GM12873 (cell line): ENCODE measurements around the gene FCER1G.

Source experiments
- TF ChIP-seq, protein P1 (sequence below): IDR thresholded peaks from 2 replicates; pipeline ENCODE4 v1.5.1; 2012; ENCODE audit warnings: low read depth, mild to moderate bottlenecking, moderate library complexity, low read length, control low read depth; ENCODE audit not compliant: insufficient read depth; ENCODE audit errors: missing control alignments

The FCER1G gene

DNA sequence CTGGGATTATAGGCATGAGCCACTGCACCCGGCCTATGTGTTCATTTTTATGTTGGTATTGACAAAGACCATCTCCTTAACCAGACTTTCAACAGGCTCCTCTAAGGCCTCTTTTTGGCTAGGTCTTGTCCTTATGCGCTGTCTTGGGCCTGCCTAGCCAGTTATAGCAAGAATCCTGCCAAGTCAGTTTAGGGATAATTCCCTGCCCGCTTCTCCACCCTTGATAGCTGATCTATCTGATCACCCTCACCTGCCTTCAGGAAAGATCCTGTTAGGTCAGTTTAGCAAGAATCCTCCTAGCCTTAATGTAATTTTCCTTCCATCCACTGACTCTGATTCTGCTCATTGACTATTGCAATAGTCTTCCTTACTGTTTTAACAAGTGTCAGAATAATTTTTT, 35.4 kb upstream of the FCER1G start:
- TF ChIP-seq, protein P1, sequence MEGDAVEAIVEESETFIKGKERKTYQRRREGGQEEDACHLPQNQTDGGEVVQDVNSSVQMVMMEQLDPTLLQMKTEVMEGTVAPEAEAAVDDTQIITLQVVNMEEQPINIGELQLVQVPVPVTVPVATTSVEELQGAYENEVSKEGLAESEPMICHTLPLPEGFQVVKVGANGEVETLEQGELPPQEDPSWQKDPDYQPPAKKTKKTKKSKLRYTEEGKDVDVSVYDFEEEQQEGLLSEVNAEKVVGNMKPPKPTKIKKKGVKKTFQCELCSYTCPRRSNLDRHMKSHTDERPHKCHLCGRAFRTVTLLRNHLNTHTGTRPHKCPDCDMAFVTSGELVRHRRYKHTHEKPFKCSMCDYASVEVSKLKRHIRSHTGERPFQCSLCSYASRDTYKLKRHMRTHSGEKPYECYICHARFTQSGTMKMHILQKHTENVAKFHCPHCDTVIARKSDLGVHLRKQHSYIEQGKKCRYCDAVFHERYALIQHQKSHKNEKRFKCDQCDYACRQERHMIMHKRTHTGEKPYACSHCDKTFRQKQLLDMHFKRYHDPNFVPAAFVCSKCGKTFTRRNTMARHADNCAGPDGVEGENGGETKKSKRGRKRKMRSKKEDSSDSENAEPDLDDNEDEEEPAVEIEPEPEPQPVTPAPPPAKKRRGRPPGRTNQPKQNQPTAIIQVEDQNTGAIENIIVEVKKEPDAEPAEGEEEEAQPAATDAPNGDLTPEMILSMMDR, result no peak

DNA sequence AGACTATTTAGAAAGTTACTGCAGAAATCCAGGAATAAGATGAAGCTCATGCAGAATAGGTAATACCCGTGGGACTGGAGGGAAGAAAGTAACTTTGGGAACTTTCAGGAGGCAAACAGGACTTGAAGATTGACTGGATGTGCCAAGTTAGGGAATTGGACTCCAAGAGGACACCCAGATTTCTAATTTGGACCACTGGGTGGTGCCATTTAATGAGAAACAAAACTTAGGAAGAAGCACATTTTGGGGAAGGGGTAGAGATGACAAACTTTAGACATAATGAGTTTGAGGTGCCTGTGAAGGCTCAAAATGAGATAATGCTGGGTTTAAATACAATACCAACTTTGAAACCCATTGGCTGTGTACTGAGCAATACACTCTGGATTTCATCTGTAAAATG, 34.5 kb upstream of the FCER1G start:
- TF ChIP-seq, protein P1, result peak; percentile 41

DNA sequence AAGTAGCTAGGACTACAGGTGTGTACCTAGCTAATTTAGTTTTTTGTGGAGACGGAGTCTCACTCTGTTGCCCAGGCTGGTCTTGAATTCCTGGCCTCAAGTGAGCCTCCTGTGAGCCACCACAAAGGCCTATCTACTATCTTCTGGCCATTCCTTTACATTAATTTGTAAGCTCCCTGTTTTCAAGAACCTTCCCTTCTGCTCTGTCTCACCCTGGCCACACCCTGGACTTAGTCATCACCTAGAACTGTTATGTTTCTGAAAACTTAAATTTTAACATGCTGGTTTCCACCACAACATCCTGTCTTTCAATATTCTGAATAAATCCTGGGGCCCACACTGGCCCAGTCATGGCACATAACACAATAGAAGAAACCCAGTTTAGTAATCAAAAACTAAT, 32.9 kb upstream of the FCER1G start:
- TF ChIP-seq, protein P1, result no peak

DNA sequence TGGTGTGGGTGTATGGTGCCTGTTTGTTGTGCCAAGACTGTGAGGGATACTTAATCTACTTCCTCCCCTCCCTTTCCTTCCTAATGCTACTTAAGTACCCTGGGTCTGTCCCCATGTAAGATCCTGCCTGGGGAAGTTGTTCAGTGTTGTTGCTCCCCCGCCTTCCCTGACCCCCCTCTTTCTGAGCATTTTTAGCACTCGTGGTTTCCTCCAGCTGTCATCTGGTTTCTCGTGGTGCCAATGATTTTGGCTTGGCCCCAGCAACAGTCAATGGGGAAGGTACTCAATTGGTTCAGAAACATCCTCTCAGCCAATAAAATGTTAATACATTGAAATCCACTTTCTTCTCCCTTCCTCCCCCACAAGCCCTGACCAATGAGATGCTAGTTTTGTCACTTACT, 29.8 kb upstream of the FCER1G start:
- TF ChIP-seq, protein P1, result no peak

DNA sequence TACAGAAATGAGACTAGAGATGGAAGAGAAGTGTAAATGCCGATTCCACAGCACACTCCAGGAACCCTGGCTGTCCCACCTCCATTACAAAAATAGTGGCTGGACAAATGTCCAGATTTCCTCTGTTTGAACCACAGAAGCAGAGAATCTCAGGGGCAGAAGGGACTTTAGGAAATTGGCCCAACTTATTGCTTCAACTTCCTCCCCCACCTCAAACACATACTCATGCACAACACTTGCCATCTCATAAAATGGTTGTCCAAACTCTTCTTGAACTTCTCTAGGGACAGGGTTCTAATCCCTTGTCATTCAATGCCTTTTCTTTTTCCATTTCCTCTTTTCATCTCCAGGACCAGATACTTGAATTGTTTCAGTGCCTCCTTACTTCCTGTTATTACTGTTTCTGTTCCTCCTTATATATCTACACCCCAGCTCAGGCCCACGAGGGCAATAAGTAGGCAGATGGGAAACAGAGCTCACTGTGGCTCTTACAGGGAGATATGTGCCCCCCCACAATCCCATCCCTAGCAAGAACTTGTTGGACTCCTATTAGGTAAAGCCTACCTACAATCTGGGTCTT, 29.3 kb upstream of the FCER1G start:
- TF ChIP-seq, protein P1, result no peak

DNA sequence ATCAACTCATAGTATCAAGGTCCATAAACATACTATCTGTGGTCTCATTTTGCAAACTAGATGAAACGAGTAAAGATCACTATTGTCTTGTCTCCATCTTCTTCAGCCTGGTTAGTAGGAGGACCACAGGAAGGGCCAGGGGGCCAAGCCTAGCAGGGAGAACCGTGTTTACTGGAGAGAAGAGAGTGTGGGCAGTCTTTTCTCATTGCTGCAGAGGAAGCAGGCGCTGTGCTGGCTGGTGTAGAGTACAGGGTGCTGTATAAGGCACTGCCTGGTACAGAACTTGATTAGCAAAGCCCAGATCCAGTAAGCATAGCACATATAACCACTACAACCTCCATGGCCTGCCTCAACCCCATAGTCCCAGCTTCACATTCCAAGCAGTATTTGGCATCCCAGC, 27.8 kb upstream of the FCER1G start:
- TF ChIP-seq, protein P1, result no peak

DNA sequence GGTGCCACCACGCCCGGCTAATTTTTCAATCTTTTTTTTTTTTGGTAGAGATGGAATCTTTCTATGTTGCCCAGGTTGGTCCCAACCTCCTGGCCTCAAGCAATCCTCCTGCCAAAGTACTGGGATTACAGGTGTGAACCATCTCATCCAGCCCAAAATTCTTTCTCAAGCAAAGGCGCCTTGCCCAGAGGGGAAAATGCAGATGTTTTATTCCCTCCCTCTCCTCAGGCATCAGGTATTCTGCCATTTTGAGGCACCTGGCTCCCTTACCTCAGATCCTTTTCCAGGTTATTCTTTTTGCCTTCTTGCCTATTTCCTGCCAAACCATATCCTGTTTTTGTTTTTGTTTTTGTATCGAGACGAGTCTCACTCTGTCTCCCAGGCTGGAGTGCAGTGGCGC, 26.7 kb upstream of the FCER1G start:
- TF ChIP-seq, protein P1, result no peak
